IPS-NIHi11 (cell line): Measurements from ENCODE around the gene ARPP21.

Experiments used
- DNase-seq: peaks from one replicate; pipeline ENCODE4 v3.0.0; 2012; ENCODE audit warnings: mixed read lengths, low spot score

The ARPP21 gene

GRCh38 chr3:35675621-35676020 lies 36.3 kb downstream of the ARPP21 start:
- DNase-seq = no peak

GRCh38 chr3:35677797-35678196 lies 38.5 kb downstream of the ARPP21 start:
- no peak for DNase-seq

- DNase-seq = no peak
These were observed 39.4 kb downstream of the ARPP21 start for GRCh38 chr3:35678643-35679161.

- no peak for DNase-seq
These were observed 40.2 kb downstream of the ARPP21 start for GRCh38 chr3:35679409-35680080.

GRCh38 chr3:35680866-35681650 lies 41.7 kb downstream of the ARPP21 start:
- DNase-seq = no peak

- no peak for DNase-seq
These were observed 45.8 kb downstream of the ARPP21 start for GRCh38 chr3:35685153-35685552.

GRCh38 chr3:35688826-35689225 lies 49.5 kb downstream of the ARPP21 start:
- no peak for DNase-seq

- DNase-seq = no peak
These were observed 50.9 kb downstream of the ARPP21 start for GRCh38 chr3:35690271-35690670.

GRCh38 chr3:35705904-35706303 lies 66.6 kb downstream of the ARPP21 start:
- DNase-seq = no peak

- DNase-seq = no peak
These were observed 68.6 kb downstream of the ARPP21 start for GRCh38 chr3:35707904-35708303.

GRCh38 chr3:35708394-35709271 lies 69.3 kb downstream of the ARPP21 start:
- no peak for DNase-seq

GRCh38 chr3:35709691-35710090 lies 70.4 kb downstream of the ARPP21 start:
- DNase-seq = no peak

GRCh38 chr3:35710554-35710953 lies 71.2 kb downstream of the ARPP21 start:
- DNase-seq = no peak

- no peak for DNase-seq
These were observed 79.6 kb downstream of the ARPP21 start for GRCh38 chr3:35718921-35719320.

- no peak for DNase-seq
These were observed 82.3 kb downstream of the ARPP21 start for GRCh38 chr3:35721628-35722027.

- DNase-seq = no peak
These were observed 83.6 kb downstream of the ARPP21 start for GRCh38 chr3:35722902-35723301.

GRCh38 chr3:35723480-35724097 lies 84.3 kb downstream of the ARPP21 start:
- DNase-seq = no peak

- DNase-seq = no peak
These were observed 84.8 kb downstream of the ARPP21 start for GRCh38 chr3:35724106-35724505.

GRCh38 chr3:35727179-35727578 lies 87.9 kb downstream of the ARPP21 start:
- no peak for DNase-seq

GRCh38 chr3:35733341-35733740 lies 94.0 kb downstream of the ARPP21 start:
- DNase-seq = no peak

- DNase-seq = no peak
These were observed 94.5 kb downstream of the ARPP21 start for GRCh38 chr3:35733864-35734263.

GRCh38 chr3:35737080-35737479 lies 97.8 kb downstream of the ARPP21 start:
- no peak for DNase-seq
